Liver (tissue), 9 donors: Measurements from ENCODE around the gene PTPN2. TPM values are rescaled to one million over a fixed set of nuclear protein-coding genes. Genes with fewer than 3 reads are reported as not detected.

ENCODE experiments used
- DNase-seq: peaks from one replicate; pipeline ENCODE4 v3.0.0-alpha.2; 2017; ENCODE audit warnings: low spot score
- H3K27ac ChIP-seq, 2 donors: one replicate each; pipeline ENCODE4 v1.7.0; 2013; ENCODE audit warnings: inconsistent platforms in 2 of 2, low read length in 2 of 2, control low read depth in 1 of 2, low read depth in 1 of 2, mild to moderate bottlenecking in 1 of 2
- H3K27me3 ChIP-seq, 4 donors: one replicate each; pipeline versions ENCODE4 v1.6.1 to v1.7.0; 2013; ENCODE audit warnings: low read length in 3 of 4, inconsistent platforms in 1 of 4, mild to moderate bottlenecking in 1 of 4, moderate library complexity in 1 of 4; ENCODE audit not compliant: control insufficient read depth in 4 of 4, insufficient read depth in 4 of 4
- H3K36me3 ChIP-seq, 4 donors: one replicate each; pipeline versions ENCODE4 v1.6.1 to v1.7.0; 2013; ENCODE audit warnings: low read length in 3 of 4, mild to moderate bottlenecking in 3 of 4, low read depth in 1 of 4, moderate library complexity in 1 of 4; ENCODE audit not compliant: control insufficient read depth in 4 of 4, insufficient read depth in 3 of 4
- H3K4me1 ChIP-seq, 4 donors: one replicate each; pipeline versions ENCODE4 v1.6.1 to v1.7.0; 2013; ENCODE audit warnings: low read length in 3 of 4, mild to moderate bottlenecking in 3 of 4, moderate library complexity in 1 of 4; ENCODE audit not compliant: control insufficient read depth in 4 of 4, insufficient read depth in 4 of 4
- H3K4me3 ChIP-seq, 3 donors: one replicate each; pipeline versions ENCODE4 v1.6.1 to v1.7.0; 2013; ENCODE audit warnings: low read length in 3 of 3, control low read depth in 1 of 3, low read depth in 1 of 3, mild to moderate bottlenecking in 1 of 3
- H3K9ac ChIP-seq, 2 donors: one replicate each; pipeline ENCODE4 v1.7.0; 2013; ENCODE audit warnings: low read length in 2 of 2, mild to moderate bottlenecking in 2 of 2, moderate library complexity in 2 of 2, control low read depth in 1 of 2, low read depth in 1 of 2
- H3K9me3 ChIP-seq, 4 donors: one replicate each; pipeline versions ENCODE4 v1.6.1 to v1.7.0; 2013; ENCODE audit warnings: low read length in 3 of 4; ENCODE audit not compliant: control insufficient read depth in 4 of 4
- ATF3 ChIP-seq: IDR thresholded peaks from 2 replicates; pipeline ENCODE4 v1.6.1; 2016; ENCODE audit warnings: antibody characterized with exemption
- CTCF ChIP-seq: fragments of 150-350 bp; IDR thresholded peaks from 2 replicates; pipeline ENCODE4 v1.5.1; 2017; ENCODE audit warnings: improper control_type of control experiment, low read depth, low read length; ENCODE audit not compliant: missing input control
- EGR1 ChIP-seq, 2 donors: IDR thresholded peaks; 2 replicates each; pipeline ENCODE4 v1.6.1; 2016 to 2018; ENCODE audit warnings: antibody characterized with exemption in 2 of 2, low read depth in 2 of 2
- FOXA2 ChIP-seq: IDR thresholded peaks from 2 replicates; pipeline ENCODE4 v1.6.1; 2016; ENCODE audit warnings: antibody characterized with exemption
- HNF4A ChIP-seq, 2 donors: conservative IDR thresholded peaks; 2 replicates each; pipeline ENCODE4 v1.6.1; 2016; ENCODE audit warnings: antibody characterized with exemption in 2 of 2, mild to moderate bottlenecking in 2 of 2
- HNF4G ChIP-seq: IDR thresholded peaks from 2 replicates; pipeline ENCODE4 v1.6.1; 2016; ENCODE audit warnings: antibody characterized with exemption
- JUND ChIP-seq, 2 donors: IDR thresholded peaks; 2 replicates each; pipeline ENCODE4 v1.6.1; 2016; ENCODE audit warnings: antibody characterized with exemption in 2 of 2
- MAX ChIP-seq: IDR thresholded peaks from 2 replicates; pipeline ENCODE4 v1.6.1; 2016; ENCODE audit warnings: antibody characterized with exemption
- NR2F2 ChIP-seq: IDR thresholded peaks from 2 replicates; pipeline ENCODE4 v1.6.1; 2016; ENCODE audit warnings: antibody characterized with exemption
- RAD21 ChIP-seq, 2 donors: IDR thresholded peaks; 2 replicates each; pipeline ENCODE4 v1.6.1; 2016; ENCODE audit warnings: antibody characterized with exemption in 2 of 2, mild to moderate bottlenecking in 2 of 2
- REST ChIP-seq: IDR thresholded peaks from 2 replicates; pipeline ENCODE4 v1.6.1; 2016; ENCODE audit warnings: antibody characterized with exemption, mild to moderate bottlenecking
- RXRA ChIP-seq, 2 donors: IDR thresholded peaks; 2 replicates each; pipeline ENCODE4 v1.6.1; 2017 to 2018; ENCODE audit warnings: antibody characterized with exemption in 2 of 2, mild to moderate bottlenecking in 1 of 2
- TAF1 ChIP-seq: conservative IDR thresholded peaks from 2 replicates; pipeline ENCODE4 v1.6.1; 2016; ENCODE audit warnings: antibody characterized with exemption, mild to moderate bottlenecking
- YY1 ChIP-seq: IDR thresholded peaks from 2 replicates; pipeline ENCODE4 v1.6.1; 2016; ENCODE audit warnings: antibody characterized with exemption, mild to moderate bottlenecking
- ZBTB33 ChIP-seq: IDR thresholded peaks from 2 replicates; pipeline ENCODE4 v1.6.1; 2016; ENCODE audit warnings: antibody characterized with exemption
- WGBS: extraction: QIAGEN DNeasy Blood & Tissue Kit; methylation state at CpG from one replicate; pipeline ENCODE4 v1.1.7; 2013; 5-methylcytosine and 5-hydroxymethylcytosine counted together
- polyA plus RNA-seq, 2 donors: library from polyadenylated mRNA; stranded (reverse) in 1 of 2; unstranded in 1 of 2; fragments of 200-250 nt in 1 of 2; fragments of >200 nt in 1 of 2; fragmentation: Nextera tagmentation in 1 of 2; extraction: Ambion mirVana in 1 of 2; gene quantifications; one replicate each; pipeline versions ENCODE4 v1.2.1 to v1.2.3, GENCODE V29; 2013 to 2015
- total RNA-seq, 2 donors: library from RNA; depleted of rRNA; stranded (reverse); fragments of >200 nt; gene quantifications; one replicate each; pipeline ENCODE4 v1.2.3, GENCODE V29; 2014
- donor health status: healthy.
- donor health status: healthy.
- donor health status: healthy.
- donor health status: healthy.
- donor health status: healthy.

Gene PTPN2
- total and polyA plus RNA-seq, 4 donors, result 9.2 to 21.2 (median 14.9) TPM

GRCh38 chr18:12857215-12857905 is 26.7 kb downstream of the PTPN2 start:
- peaks cover 0 to 7% (median 4%) of the 10 kb centered on the region in 4 donors for H3K36me3 ChIP-seq
- no peak overlapping the region for H3K9ac ChIP-seq
- no peak overlapping the region for H3K27ac ChIP-seq
- WGBS, result 81% methylated on average over 6 of the region's 6 CpGs
- peaks cover 0 to 5% (median under 1%) of the 10 kb centered on the region in 4 donors for H3K4me1 ChIP-seq
- TF ChIP-seq ATF3 (no peak), FOXA2 (no peak), MAX (no peak), RAD21 (IDR thresholded peaks at IDR 0.05) (no peak), JUND (IDR thresholded peaks at IDR 0.05) (no peak), NR2F2 (no peak), ZBTB33 (no peak)
- no peak for DNase-seq
- H3K4me3 ChIP-seq, result no peak overlapping the region
- no peaks in the 10 kb centered on the region for H3K9me3 ChIP-seq
- H3K27me3 ChIP-seq, result no peaks in the 10 kb centered on the region

GRCh38 chr18:12855916-12856315 is 28.1 kb downstream of the PTPN2 start:
- peaks cover 0 to 7% (median 4%) of the 10 kb centered on the region in 4 donors for H3K36me3 ChIP-seq
- H3K27me3 ChIP-seq, result no peaks in the 10 kb centered on the region
- TF ChIP-seq HNF4A (conservative IDR thresholded peaks at IDR 0.05) (no peak), REST (no peak), RAD21 (IDR thresholded peaks at IDR 0.05) (no peak), FOXA2 (no peak), HNF4G (no peak), CTCF (no peak), RXRA (IDR thresholded peaks at IDR 0.05) (no peak), MAX (no peak), NR2F2 (no peak), ATF3 (no peak), YY1 (no peak), TAF1 (no peak), ZBTB33 (no peak), JUND (IDR thresholded peaks at IDR 0.05) (no peak), EGR1 (IDR thresholded peaks at IDR 0.05; ENCODE audit: low read depth in 2 of 2) (no peak)
- H3K27ac ChIP-seq, result no peak overlapping the region
- DNase-seq, result no peak
- no peaks in the 10 kb centered on the region for H3K9me3 ChIP-seq
- no peak overlapping the region for H3K4me3 ChIP-seq
- H3K9ac ChIP-seq, result no peak overlapping the region
- peaks cover 0 to 5% (median 0%) of the 10 kb centered on the region in 4 donors for H3K4me1 ChIP-seq
- WGBS, result over 99% methylated on average over 4 of the region's 4 CpGs
